ENCODE data around the gene FBXL17.

The FBXL17 gene

DNA sequence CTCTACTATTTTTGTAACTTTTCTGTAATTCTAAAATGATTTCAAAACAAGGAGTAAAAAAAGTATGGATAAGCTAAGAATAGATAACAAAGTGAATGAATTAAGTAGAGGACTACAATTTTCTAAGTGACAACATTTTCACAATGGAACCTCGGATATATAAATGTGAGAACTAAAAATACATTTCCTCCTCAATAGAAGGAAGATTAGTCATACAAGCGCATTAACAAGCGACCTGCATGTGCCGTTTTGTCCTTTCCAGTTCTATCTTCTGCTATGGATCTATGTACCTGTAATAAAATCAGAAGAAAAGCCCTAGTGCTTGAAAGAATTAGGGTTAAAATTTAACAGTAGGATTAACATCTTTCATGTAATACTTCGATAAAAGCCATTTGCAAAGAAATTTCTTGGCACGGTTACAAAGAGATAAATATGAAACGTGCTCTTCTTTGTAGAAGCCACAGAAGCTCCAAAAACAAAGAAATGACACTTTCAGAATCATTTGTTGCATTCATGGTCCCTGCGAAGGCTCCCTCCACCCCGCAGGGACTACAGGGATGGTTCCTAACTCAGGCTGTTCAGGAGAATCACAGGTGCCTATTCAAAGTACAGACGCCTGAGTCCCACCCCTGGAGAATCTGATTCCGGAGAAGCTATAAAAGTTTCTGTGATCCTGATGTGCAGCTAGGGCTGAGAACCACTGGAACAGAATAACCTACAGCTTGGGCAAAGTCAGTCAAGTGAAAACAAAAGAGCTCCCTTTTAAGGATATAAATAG, 494.5 kb downstream of the FBXL17 start:
- no peak for DNase-seq

GRCh38 chr5:107885601-107886000, 496.3 kb downstream of the FBXL17 start:
- DNase-seq = no peak

DNA sequence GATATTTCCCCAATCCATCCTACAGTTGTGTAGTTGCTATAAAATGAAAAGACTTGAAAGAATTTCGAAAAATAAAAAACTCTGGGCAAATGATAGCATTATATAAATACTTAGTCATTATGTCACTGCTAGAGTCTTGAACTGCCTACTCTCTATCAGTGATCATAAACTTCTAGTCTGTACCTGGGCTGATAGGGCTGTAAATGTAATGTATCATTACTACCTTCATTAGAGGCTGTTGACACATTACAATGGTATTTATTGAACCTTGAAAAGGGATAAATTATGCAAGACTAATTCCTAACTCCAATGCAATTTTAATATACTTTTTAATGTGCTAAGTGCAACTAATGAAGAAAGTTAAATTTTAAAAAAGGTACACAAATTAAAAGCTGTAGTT, 497.0 kb downstream of the FBXL17 start:
- no peak for DNase-seq

GRCh38 chr5:107878661-107879060, 503.2 kb downstream of the FBXL17 start:
- DNase-seq = no peak

- DNase-seq = no peak
Measured at GRCh38 chr5:107876906-107877305, 505.0 kb downstream of the FBXL17 start.

DNA sequence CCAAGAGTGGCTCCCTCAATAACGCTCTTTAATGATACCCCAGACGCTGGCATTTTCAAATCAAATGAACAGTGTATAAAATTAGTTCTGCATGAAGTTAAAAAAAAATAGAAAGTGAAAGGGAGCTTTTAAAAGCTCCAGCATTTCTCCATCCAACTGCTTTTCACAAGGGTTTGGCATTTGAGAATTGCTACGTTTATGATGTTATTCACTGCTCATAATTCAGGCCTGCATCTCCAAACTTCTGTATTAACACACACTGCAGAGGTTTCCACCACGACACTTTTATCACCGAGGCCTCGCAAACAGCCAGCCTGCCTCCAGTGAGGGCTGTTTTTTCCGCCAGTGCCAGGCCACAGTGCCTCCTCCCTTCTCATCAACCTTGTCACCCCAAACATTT, 505.6 kb downstream of the FBXL17 start:
- no peak for DNase-seq

DNA sequence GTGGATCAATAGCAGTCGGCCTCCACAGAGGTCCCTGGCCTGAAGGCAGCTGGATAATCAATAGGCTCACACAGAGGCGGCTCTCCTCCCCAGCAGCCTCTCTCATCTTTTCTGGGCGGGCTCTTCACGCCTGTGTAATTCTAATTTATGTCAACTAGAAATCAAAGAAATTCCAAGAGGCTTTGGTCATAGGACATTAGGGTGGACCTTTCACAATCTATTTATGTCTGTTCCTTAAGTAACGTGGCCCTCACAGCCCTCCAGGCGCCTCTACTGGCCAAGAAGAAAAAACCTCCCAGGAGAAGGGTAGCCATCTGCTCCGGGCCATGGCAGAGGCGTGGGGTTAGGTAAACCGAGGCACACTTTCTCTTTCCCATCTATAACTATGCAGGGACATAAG, 506.1 kb downstream of the FBXL17 start:
- DNase-seq = no peak

DNA sequence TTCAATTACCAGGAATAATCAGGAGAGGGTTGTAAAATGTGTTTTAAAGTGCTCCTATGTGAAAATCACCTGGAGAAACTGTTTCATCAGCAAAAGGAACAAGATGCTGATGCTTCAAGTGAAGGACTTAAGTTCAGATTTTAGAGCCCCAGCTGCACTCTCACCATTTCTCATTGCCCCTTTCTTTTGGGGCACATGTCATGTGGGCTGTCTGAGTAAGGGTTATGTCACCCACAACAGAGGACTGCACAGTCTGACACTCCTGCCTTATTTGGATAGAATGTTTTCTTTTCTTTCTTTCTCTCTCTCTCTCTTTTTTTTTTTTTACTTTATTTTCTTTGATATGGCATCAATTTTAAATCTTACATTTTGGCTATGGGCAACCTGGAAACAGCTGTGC, 507.1 kb downstream of the FBXL17 start:
- DNase-seq = no peak

DNA sequence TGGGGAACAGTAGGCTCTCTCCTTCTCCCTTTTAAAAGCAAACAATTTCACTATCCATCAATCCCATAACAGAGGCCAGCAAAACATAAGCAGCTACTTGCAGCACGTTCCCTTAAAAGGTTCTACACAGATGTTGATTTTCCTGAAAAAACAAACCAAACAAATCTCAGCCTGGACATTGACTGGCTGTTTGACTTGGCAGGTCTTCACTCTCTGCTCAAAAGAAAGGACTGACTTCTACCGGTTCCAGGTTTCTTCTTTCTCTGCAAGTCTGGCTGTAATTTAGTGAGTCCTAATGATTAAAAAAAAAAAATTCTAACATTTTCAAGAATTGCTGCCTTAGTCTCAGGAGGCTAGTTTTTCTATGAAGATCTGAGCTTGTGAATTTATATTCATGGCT, 508.0 kb downstream of the FBXL17 start:
- DNase-seq = no peak

GRCh38 chr5:107871023-107871422, 510.9 kb downstream of the FBXL17 start:
- DNase-seq = no peak

GRCh38 chr5:107869438-107870115, 512.3 kb downstream of the FBXL17 start:
- DNase-seq = no peak

GRCh38 chr5:107868650-107869409, 513.1 kb downstream of the FBXL17 start:
- DNase-seq = no peak

- DNase-seq = no peak
Measured at GRCh38 chr5:107867266-107867665, 514.6 kb downstream of the FBXL17 start.

DNA sequence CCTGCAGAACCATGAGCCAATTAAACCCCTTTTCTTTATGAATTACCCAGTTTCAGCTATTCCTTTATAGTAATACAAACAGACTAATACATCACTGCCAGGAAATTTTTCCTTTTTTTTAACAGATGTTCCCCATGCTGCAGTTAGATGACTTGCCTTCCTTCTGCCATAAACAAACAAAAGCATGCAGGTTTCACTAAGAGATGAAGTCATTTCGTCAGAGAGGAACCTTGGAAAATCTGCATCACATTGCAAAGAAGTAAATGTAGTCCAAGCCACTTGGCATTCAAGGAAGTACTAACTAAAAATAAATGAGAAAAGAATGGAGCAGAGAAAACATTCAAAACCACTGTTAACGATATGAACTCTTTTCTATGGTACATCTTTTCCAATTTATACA, 517.1 kb downstream of the FBXL17 start:
- no peak for DNase-seq

GRCh38 chr5:107863125-107863524, 518.8 kb downstream of the FBXL17 start:
- no peak for DNase-seq

DNA sequence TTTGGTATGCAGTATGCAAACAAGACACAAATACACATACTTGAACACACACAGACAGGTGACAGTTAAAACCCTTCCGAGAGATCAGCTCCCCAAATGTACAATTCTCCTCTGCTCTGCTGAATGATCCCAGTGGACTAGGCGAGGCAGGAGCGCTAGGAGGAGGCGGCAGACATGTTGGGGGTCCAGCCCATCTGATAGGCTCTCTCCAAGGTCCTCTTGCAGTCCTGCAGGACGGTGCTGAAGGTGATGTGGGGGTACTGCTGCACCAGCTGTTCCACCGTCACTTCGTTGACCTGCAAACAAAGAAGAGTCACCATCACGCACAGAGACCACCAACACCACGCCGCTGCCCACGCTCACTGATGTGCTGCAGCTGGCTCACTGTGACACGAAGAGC, 520.3 kb downstream of the FBXL17 start:
- DNase-seq = no peak

DNA sequence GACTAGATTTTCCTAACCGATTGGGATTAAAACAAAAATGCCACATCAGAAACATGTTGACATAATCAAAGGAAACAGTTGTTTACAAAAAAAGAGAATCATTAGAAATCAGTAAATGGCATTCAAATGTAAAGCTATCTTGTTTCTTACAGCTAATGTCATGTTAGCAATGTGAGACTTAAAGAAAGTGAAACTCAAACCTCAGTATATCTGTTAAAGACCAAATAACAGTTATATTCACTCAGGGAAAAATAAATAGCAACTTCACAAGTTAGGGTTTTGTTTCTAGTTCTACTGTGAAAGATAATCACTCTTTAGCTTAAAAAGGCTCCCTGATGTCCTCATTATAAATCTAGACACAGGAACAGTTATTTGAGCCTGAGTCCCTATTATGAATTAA, 521.9 kb downstream of the FBXL17 start:
- no peak for DNase-seq

- no peak for DNase-seq
Measured at GRCh38 chr5:107858788-107859187, 523.1 kb downstream of the FBXL17 start.

DNA sequence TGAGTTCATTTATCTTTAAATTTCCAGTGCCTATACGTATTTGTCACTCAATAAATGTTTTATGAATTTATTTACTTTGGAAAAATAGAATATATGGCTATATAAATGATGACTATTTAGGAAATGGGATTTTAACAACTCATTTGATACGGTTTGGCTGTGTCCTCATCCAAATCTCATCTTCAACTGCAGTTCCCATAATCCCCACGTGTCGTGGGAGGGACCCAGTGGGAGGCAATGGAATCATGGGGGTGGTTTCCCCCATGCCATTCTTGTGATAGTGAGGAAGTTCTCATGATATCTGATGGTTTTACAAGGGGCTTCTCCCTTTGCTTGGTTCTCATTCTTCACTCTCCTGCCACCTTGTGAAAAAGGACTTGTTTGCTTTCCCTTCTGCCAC, 523.6 kb downstream of the FBXL17 start:
- DNase-seq = no peak

GRCh38 chr5:107857785-107858184, 524.1 kb downstream of the FBXL17 start:
- no peak for DNase-seq

DNA sequence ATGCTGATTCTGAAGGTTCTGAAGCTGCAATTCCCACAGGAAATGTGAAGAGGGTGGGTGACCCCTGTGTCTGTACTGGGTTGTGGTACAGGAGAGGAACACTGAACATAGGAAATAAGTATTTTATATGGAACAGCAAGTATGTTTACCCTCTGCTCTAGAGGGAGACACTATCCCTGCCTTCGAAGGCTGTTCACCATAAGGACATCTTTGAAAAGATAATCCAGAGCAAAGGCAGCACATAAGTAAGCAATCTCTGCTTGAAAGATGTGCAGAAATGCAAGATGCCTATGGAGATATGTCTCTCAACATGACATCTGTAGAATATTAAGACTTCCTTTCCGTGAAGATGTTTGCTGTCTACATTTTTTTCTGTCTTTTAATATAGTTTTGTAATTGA, 526.7 kb downstream of the FBXL17 start:
- DNase-seq = no peak

DNA sequence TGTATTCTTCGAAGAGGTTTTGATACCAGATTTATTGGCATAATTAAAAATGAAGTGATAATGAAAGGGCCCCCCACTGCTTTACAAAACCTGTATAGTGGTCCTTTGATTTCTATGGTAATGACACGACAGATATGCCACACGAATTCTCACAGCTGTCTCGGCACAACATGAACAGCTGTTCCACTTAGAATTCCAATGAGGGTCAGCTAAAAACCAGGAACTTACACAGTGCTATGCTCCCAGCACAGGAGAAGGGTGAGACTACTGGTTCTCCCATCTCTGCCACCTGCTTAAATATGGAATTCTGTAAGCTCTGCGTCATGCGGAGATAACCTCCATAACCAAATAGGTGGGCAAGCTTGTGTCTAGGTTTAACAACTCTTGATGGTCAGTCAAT, 528.2 kb downstream of the FBXL17 start:
- no peak for DNase-seq

DNA sequence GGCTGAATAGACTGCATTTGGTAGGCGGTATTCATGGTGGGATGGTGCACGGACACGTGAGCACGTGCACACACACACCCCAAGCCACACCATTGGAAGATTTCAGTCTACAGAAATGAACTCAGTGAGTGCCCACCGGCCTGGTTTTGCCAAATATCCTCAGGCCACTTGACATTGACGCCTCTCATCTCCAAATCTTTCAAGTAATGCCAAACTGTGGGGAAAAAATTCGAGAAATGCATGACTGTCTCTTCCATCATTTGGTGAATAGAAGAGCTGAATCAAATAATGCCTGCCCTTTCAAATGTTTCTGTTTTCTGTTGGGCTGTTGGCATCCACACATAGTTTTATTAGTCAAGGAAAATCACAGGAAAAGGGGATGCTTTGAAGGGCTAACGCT, 528.9 kb downstream of the FBXL17 start:
- DNase-seq = no peak

- DNase-seq = no peak
Measured at GRCh38 chr5:107849118-107849517, 532.8 kb downstream of the FBXL17 start.
